ENCODE measurements around the gene CFH.

- TF ChIP-seq POLR2AphosphoS5 (IDR thresholded peaks at IDR 0.05; ENCODE audit: low read depth, low read length) (no peak), REST (IDR thresholded peaks at IDR 0.05; ENCODE audit: insufficient read depth in 1 of 2, low read depth in 2 of 2, low read length in 2 of 2) (no peak)
Observed at GRCh38 chr1:196734006-196734405, 82.2 kb downstream of the CFH start.

All from PFSK-1 (cell line).